ENCODE measurements around the gene DLX5. TPM values are rescaled to one million over a fixed set of nuclear protein-coding genes. Genes with fewer than 3 reads are reported as not detected.

The DLX5 gene
- total and polyA plus RNA-seq, 2 donors (not counting 3 experiments of a cell fraction or from before 2014, with no cell fraction given), result not detected

GRCh38 chr7:97014145-97014750, 10.4 kb downstream of the DLX5 start:
- Histone ChIP-seq H4K20me1 (replicated peaks; ENCODE audit: control insufficient read depth, extremely low read depth, insufficient read depth, low read length) (no peaks in the 10 kb centered on the region), H3K4me1 (ENCODE audit: control insufficient read depth, extremely low read depth, insufficient read depth, low read length) (no peaks in the 10 kb centered on the region), H3K79me2 (ENCODE audit: control insufficient read depth, insufficient read depth, low read length) (no peaks in the 10 kb centered on the region), H3K9me3 (replicated peaks; ENCODE audit: control insufficient read depth, insufficient read depth, low read length) (no peaks in the 10 kb centered on the region), H3K4me3 (replicated peaks in 1 of 3; ENCODE audit: insufficient read depth in 1 of 3, low read depth in 1 of 3, low read length in 3 of 3) (no peak overlapping the region), H3K9ac (replicated peaks; ENCODE audit: extremely low read depth, insufficient read depth, low read length) (no peak overlapping the region), H3K27ac (ENCODE audit: insufficient read depth, low read depth, low read length) (no peak overlapping the region), H3K36me3 (ENCODE audit: control insufficient read depth in 2 of 2, extremely low read depth in 1 of 2, insufficient read depth in 2 of 2, low read length in 2 of 2) (no peaks in the 10 kb centered on the region), H3K27me3 (ENCODE audit: control insufficient read depth in 2 of 2, insufficient read depth in 2 of 2, low read length in 2 of 2) (peaks cover 88 to 98% of the 10 kb centered on the region in 2 experiments), H3K9me1 (replicated peaks; ENCODE audit: control insufficient read depth, extremely low read depth, insufficient read depth, low read length) (no peaks in the 10 kb centered on the region), H3K4me2 (ENCODE audit: insufficient read depth, low read length) (no peak overlapping the region), H2AFZ (ENCODE audit: low read depth, low read length) (no peak overlapping the region)
- dilution Hi-C loops (cut with MboI; ENCODE audit: extremely low pct_ligation_motif_present, low sequenced_read_pairs) (no loop called here), intact Hi-C loops (cut with micrococcal nuclease) (no loop called here)
- BruUV-seq (replicated peaks), result no TSS peak
- POLR2A ChIA-PET, result no interaction called here
- FAIRE-seq (no peak), DNase-seq (ENCODE audit: low read depth, low spot score) (no peak)
- CTCF ChIA-PET, result interaction anchor here (0.7 to 7.4 kb wide), 3 partner anchors 12 to 965 kb away, joined by 3 to 48 read pairs (median 4); no protein-coding TSS in a partner anchor
- TF ChIP-seq JUN (IDR thresholded peaks at IDR 0.05; ENCODE audit: borderline replicate concordance, insufficient read depth, insufficient read length, low read depth), result no peak

GRCh38 chr7:97013845-97014134, 10.8 kb downstream of the DLX5 start:
- Histone ChIP-seq H3K79me2 (ENCODE audit: control insufficient read depth, insufficient read depth, low read length) (no peaks in the 10 kb centered on the region), H3K4me1 (ENCODE audit: control insufficient read depth, extremely low read depth, insufficient read depth, low read length) (no peaks in the 10 kb centered on the region), H2AFZ (ENCODE audit: low read depth, low read length) (no peak overlapping the region), H4K20me1 (replicated peaks; ENCODE audit: control insufficient read depth, extremely low read depth, insufficient read depth, low read length) (no peaks in the 10 kb centered on the region), H3K27me3 (ENCODE audit: control insufficient read depth in 2 of 2, insufficient read depth in 2 of 2, low read length in 2 of 2) (peaks cover 85 to 98% of the 10 kb centered on the region in 2 experiments), H3K4me2 (ENCODE audit: insufficient read depth, low read length) (no peak overlapping the region), H3K9me3 (replicated peaks; ENCODE audit: control insufficient read depth, insufficient read depth, low read length) (no peaks in the 10 kb centered on the region), H3K27ac (ENCODE audit: insufficient read depth, low read depth, low read length) (no peak overlapping the region), H3K36me3 (ENCODE audit: control insufficient read depth in 2 of 2, extremely low read depth in 1 of 2, insufficient read depth in 2 of 2, low read length in 2 of 2) (no peaks in the 10 kb centered on the region), H3K4me3 (replicated peaks in 1 of 3; ENCODE audit: insufficient read depth in 1 of 3, low read depth in 1 of 3, low read length in 3 of 3) (no peak overlapping the region), H3K9ac (replicated peaks; ENCODE audit: extremely low read depth, insufficient read depth, low read length) (no peak overlapping the region), H3K9me1 (replicated peaks; ENCODE audit: control insufficient read depth, extremely low read depth, insufficient read depth, low read length) (no peaks in the 10 kb centered on the region)
- ChIA-PET CTCF (interaction anchor here (0.7 to 7.4 kb wide), 4 partner anchors 12 to 965 kb away, joined by 3 to 48 read pairs (median 4); no protein-coding TSS in a partner anchor), POLR2A (no interaction called here)
- BruUV-seq (replicated peaks), result no TSS peak
- DNase-seq (ENCODE audit: low read depth, low spot score) (no peak), FAIRE-seq (no peak)
- dilution Hi-C loops (cut with MboI; ENCODE audit: extremely low pct_ligation_motif_present, low sequenced_read_pairs), result no loop called here
- intact Hi-C loops (cut with micrococcal nuclease), result no loop called here
- no peak for TF ChIP-seq EZH2 (IDR thresholded peaks at IDR 0.05; ENCODE audit: borderline replicate concordance, low read depth, low read length, severe bottlenecking)
- TF ChIP-seq POLR2AphosphoS5 (IDR thresholded peaks at IDR 0.05; ENCODE audit: insufficient read depth, low read depth, low read length), result no peak
- TF ChIP-seq FOS (IDR thresholded peaks at IDR 0.05; ENCODE audit: borderline replicate concordance, insufficient read depth, low read length), result no peak
- TF ChIP-seq MYC (IDR thresholded peaks at IDR 0.05; ENCODE audit: low read depth, low read length), result no peak
- no peak for TF ChIP-seq GATA2 (IDR thresholded peaks at IDR 0.05; ENCODE audit: insufficient read depth, insufficient read length, low read depth, low read length)
- TF ChIP-seq POLR2A (IDR thresholded peaks at IDR 0.05; ENCODE audit: low read depth, low read length), result no peak
- no peak for TF ChIP-seq MAX (IDR thresholded peaks at IDR 0.05; ENCODE audit: insufficient read depth, insufficient read length)
- TF ChIP-seq JUN (IDR thresholded peaks at IDR 0.05; ENCODE audit: borderline replicate concordance, insufficient read depth, insufficient read length, low read depth), result no peak
- TF ChIP-seq CTCF (IDR thresholded peaks at IDR 0.05; ENCODE audit: extremely low read depth in 1 of 2, insufficient read depth in 1 of 2, low read depth in 1 of 2, low read length in 2 of 2), result no peak

All from endothelial cell of umbilical vein (primary cell).